GM20431 (cell line): ENCODE results near the gene NKX2-8.
"Not testable (repeated sequence)": the region's sequence is repeated elsewhere in the genome, so short reads cannot be mapped to it uniquely, and the experiment has no call there.

Experiments used
- in situ Hi-C: fragments of 300-500 bp; cut with MseI, MboI; formaldehyde crosslinking; loops from one replicate; pipeline ENCODE4 v1.15.0; 2020; ENCODE audit warnings: low sequenced_read_pairs; ENCODE audit not compliant: unreplicated experiment

NKX2-8 gene

GRCh38 chr14:36580856-36581831, 1.3 kb downstream of the NKX2-8 start:
- in situ Hi-C loops, result no loop called here

- in situ Hi-C loops, result no loop called here
Observed at GRCh38 chr14:36580141-36580855, 2.1 kb downstream of the NKX2-8 start.

- in situ Hi-C loops, result no loop called here
Observed at GRCh38 chr14:36579573-36580140, 2.8 kb downstream of the NKX2-8 start.

- in situ Hi-C loops, result no loop called here
Observed at GRCh38 chr14:36579001-36579555, 3.3 kb downstream of the NKX2-8 start.

GRCh38 chr14:36570065-36570464, 12.3 kb downstream of the NKX2-8 start:
- in situ Hi-C loops, result loop anchor here (25.0 kb wide), 1 partner anchor 367 kb away; no protein-coding TSS in a partner anchor

GRCh38 chr14:36556811-36557433, 25.5 kb downstream of the NKX2-8 start:
- in situ Hi-C loops, result loop anchor here (25.0 kb wide), 1 partner anchor 380 kb away; no protein-coding TSS in a partner anchor

GRCh38 chr14:36555998-36556743, 26.2 kb downstream of the NKX2-8 start:
- in situ Hi-C loops, result loop anchor here (25.0 kb wide), 1 partner anchor 381 kb away; no protein-coding TSS in a partner anchor

GRCh38 chr14:36553656-36554260, 28.7 kb downstream of the NKX2-8 start:
- in situ Hi-C loops, result loop anchor here (25.0 kb wide), 1 partner anchor 384 kb away; no protein-coding TSS in a partner anchor

GRCh38 chr14:36550899-36551298, 31.5 kb downstream of the NKX2-8 start:
- in situ Hi-C loops, result loop anchor here (25.0 kb wide), 1 partner anchor 386 kb away; no protein-coding TSS in a partner anchor

GRCh38 chr14:36544280-36544679, 38.1 kb downstream of the NKX2-8 start:
- in situ Hi-C loops, result not testable (repeated sequence)

- in situ Hi-C loops, result no loop called here
Observed at GRCh38 chr14:36538051-36538450, 44.4 kb downstream of the NKX2-8 start.
